WTC11 (cell line): ENCODE results near the gene USP16. TPM values are rescaled to one million over a fixed set of nuclear protein-coding genes. Genes with fewer than 3 reads are reported as not detected.

Source experiments
- ATAC-seq: fragments of 200-7000 bp; cut with Tn5 transposase; 2 replicates; pipeline ENCODE4 v1.10.0; 2021; ENCODE audit warnings: mild to moderate bottlenecking, moderate library complexity
- CTCF ChIA-PET: fragments of 300-600 bp; sonication (Branson Sonifier 250); formaldehyde crosslinking; loops from one replicate; lab custom pipeline; 2021; ENCODE audit warnings: antibody characterized with exemption; lab: Charles Lee
- POLR2A ChIA-PET: fragments of 350-600 bp; sonication (Branson Sonifier 250); formaldehyde crosslinking; loops from one replicate; lab custom pipeline; 2021; ENCODE audit warnings: antibody characterized with exemption; lab: Charles Lee
- DNase-seq: peaks from one replicate; pipeline ENCODE4 v3.0.0; 2021; ENCODE audit warnings: low spot score
- H3K27ac Mint-ChIP-seq: 2 replicates; pipeline ENCODE4 v1.8.0; 2021; ENCODE audit warnings: mixed read lengths
- H3K27me3 Mint-ChIP-seq: 2 replicates; pipeline ENCODE4 v1.8.0; 2021; ENCODE audit warnings: low read depth, mild to moderate bottlenecking, moderate library complexity, mixed read lengths
- H3K36me3 Mint-ChIP-seq: 2 replicates; pipeline ENCODE4 v1.8.0; 2021; ENCODE audit warnings: mixed read lengths
- H3K4me1 Mint-ChIP-seq: 2 replicates; pipeline ENCODE4 v1.8.0; 2022; ENCODE audit warnings: mixed read lengths
- H3K4me3 Mint-ChIP-seq: 2 replicates; pipeline ENCODE4 v1.8.0; 2021; ENCODE audit warnings: mild to moderate bottlenecking, moderate library complexity, mixed read lengths
- H3K9me3 Mint-ChIP-seq: 2 replicates; pipeline ENCODE4 v1.8.0; 2021; ENCODE audit warnings: mixed read lengths
- ATF1 ChIP-seq: sonication (generic); formaldehyde crosslinking; IDR thresholded peaks from 2 replicates; pipeline ENCODE4 v1.8.1; 2023; ENCODE audit warnings: mild to moderate bottlenecking, moderate library complexity, missing genetic modification reagents
- ETV6 ChIP-seq: sonication (generic); formaldehyde crosslinking; IDR thresholded peaks from 2 replicates; pipeline ENCODE4 v1.8.1; 2022; ENCODE audit warnings: mild to moderate bottlenecking, missing genetic modification reagents
- FOXK1 ChIP-seq: sonication (generic); formaldehyde crosslinking; IDR thresholded peaks from 2 replicates; pipeline ENCODE4 v1.8.0; 2022; ENCODE audit warnings: mild to moderate bottlenecking, moderate library complexity, missing genetic modification reagents
- GRHL2 ChIP-seq: fragments of 250-450 bp; sonication (Bioruptor Pico); IDR thresholded peaks from 2 replicates; pipeline ENCODE4 v1.8.0; 2022; ENCODE audit warnings: mild to moderate bottlenecking, moderate library complexity; ENCODE audit not compliant: insufficient replicate concordance, severe bottlenecking
- IRF2 ChIP-seq: sonication (generic); formaldehyde crosslinking; IDR thresholded peaks from 2 replicates; pipeline ENCODE4 v1.8.0; 2022; ENCODE audit warnings: low read depth, missing genetic modification reagents, borderline replicate concordance
- NFATC4 ChIP-seq: fragments of 250-450 bp; sonication (Bioruptor Pico); IDR thresholded peaks from 2 replicates; pipeline ENCODE4 v1.9.0; 2021; ENCODE audit warnings: mild to moderate bottlenecking
- PRRX2 ChIP-seq: fragments of 250-450 bp; sonication (Bioruptor Pico); IDR thresholded peaks from 2 replicates; pipeline ENCODE4 v1.8.0; 2021; ENCODE audit warnings: mild to moderate bottlenecking
- SMAD4 ChIP-seq: sonication (generic); formaldehyde crosslinking; IDR thresholded peaks from 2 replicates; pipeline ENCODE4 v1.8.0; 2022; ENCODE audit warnings: mild to moderate bottlenecking, missing genetic modification reagents
- ZNF317 ChIP-seq: sonication (generic); formaldehyde crosslinking; IDR thresholded peaks from 2 replicates; pipeline ENCODE4 v1.8.1; 2023; ENCODE audit warnings: low read depth, mild to moderate bottlenecking, moderate library complexity, missing genetic modification reagents, borderline replicate concordance
- ZNF396 ChIP-seq: fragments of 250-450 bp; sonication (Bioruptor Pico); IDR thresholded peaks from 2 replicates; pipeline ENCODE4 v1.8.0; 2021; ENCODE audit warnings: mild to moderate bottlenecking, moderate library complexity, borderline replicate concordance
- ZNF423 ChIP-seq: fragments of 250-450 bp; sonication (Bioruptor Pico); IDR thresholded peaks from 2 replicates; pipeline ENCODE4 v2.1.2; 2022; ENCODE audit warnings: mild to moderate bottlenecking, moderate library complexity
- total RNA-seq: library from RNA; stranded (reverse); gene quantifications from 3 replicates; pipeline ENCODE4 v1.2.3, GENCODE V29; 2021
- TF ChIP-seq, protein P1 (sequence below): sonication (generic); formaldehyde crosslinking; IDR thresholded peaks from 2 replicates; pipeline ENCODE4 v1.8.1; 2022; ENCODE audit warnings: low read depth, missing genetic modification reagents, borderline replicate concordance
- TF ChIP-seq, protein P2 (sequence below): sonication (generic); formaldehyde crosslinking; IDR thresholded peaks from 2 replicates; pipeline ENCODE4 v1.8.1; 2022; ENCODE audit warnings: low read depth, mild to moderate bottlenecking, moderate library complexity, missing genetic modification reagents, borderline replicate concordance
- TF ChIP-seq, protein P3 (sequence below): fragments of 250-450 bp; sonication (Bioruptor Pico); IDR thresholded peaks from 2 replicates; pipeline ENCODE4 v1.9.0; 2021; ENCODE audit warnings: mild to moderate bottlenecking, borderline replicate concordance
- TF ChIP-seq, protein P4 (sequence below): sonication (generic); formaldehyde crosslinking; conservative IDR thresholded peaks from 2 replicates; pipeline ENCODE4 v1.8.1; 2023; ENCODE audit warnings: mild to moderate bottlenecking, low read depth, missing genetic modification reagents, moderate library complexity
- TF ChIP-seq, protein P5 (sequence below): fragments of 250-450 bp; sonication (Bioruptor Pico); IDR thresholded peaks from 2 replicates; pipeline ENCODE4 v1.9.0; 2021; ENCODE audit warnings: moderate library complexity, mild to moderate bottlenecking, inconsistent platforms, borderline replicate concordance
- TF ChIP-seq, protein P6 (sequence below): sonication (generic); formaldehyde crosslinking; IDR thresholded peaks from 2 replicates; pipeline ENCODE4 v1.8.1; 2023; ENCODE audit warnings: mild to moderate bottlenecking, missing genetic modification reagents
- TF ChIP-seq, protein P7 (sequence below): sonication (generic); formaldehyde crosslinking; IDR thresholded peaks from 2 replicates; pipeline ENCODE4 v1.8.1; 2023; ENCODE audit warnings: mild to moderate bottlenecking, missing genetic modification reagents, moderate library complexity

Gene USP16
- total RNA-seq, 1 experiment from 2014 or later: 20.8 TPM

DNA sequence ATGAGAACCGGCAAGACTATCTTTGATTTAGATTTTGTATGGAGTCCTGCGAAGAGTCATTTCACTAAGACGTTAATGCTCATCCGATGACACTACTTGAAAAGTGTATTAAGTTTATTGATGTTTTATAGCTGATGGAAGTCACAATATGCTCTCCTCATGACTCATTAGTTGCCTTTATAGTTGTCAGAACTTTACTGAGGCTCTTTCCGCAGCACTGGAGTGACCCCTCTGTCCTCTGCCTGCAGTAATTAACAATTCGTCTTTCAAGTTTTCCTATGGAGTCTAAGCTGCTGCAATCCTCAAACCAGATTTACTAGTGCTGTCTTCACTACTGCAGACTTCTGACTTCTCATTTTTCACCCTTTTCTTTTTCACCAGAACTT, 853 bp downstream of the USP16 start (continued):
- TF ChIP-seq, protein P1, sequence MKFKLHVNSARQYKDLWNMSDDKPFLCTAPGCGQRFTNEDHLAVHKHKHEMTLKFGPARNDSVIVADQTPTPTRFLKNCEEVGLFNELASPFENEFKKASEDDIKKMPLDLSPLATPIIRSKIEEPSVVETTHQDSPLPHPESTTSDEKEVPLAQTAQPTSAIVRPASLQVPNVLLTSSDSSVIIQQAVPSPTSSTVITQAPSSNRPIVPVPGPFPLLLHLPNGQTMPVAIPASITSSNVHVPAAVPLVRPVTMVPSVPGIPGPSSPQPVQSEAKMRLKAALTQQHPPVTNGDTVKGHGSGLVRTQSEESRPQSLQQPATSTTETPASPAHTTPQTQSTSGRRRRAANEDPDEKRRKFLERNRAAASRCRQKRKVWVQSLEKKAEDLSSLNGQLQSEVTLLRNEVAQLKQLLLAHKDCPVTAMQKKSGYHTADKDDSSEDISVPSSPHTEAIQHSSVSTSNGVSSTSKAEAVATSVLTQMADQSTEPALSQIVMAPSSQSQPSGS (CRISPR knock-in tag): no peak
- no peak for TF ChIP-seq IRF2 (CRISPR knock-in tag)
- TF ChIP-seq, protein P2, sequence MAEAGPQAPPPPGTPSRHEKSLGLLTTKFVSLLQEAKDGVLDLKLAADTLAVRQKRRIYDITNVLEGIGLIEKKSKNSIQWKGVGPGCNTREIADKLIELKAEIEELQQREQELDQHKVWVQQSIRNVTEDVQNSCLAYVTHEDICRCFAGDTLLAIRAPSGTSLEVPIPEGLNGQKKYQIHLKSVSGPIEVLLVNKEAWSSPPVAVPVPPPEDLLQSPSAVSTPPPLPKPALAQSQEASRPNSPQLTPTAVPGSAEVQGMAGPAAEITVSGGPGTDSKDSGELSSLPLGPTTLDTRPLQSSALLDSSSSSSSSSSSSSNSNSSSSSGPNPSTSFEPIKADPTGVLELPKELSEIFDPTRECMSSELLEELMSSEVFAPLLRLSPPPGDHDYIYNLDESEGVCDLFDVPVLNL: no peak
- TF ChIP-seq SMAD4 (CRISPR knock-in tag): no peak
- TF ChIP-seq, protein P3, sequence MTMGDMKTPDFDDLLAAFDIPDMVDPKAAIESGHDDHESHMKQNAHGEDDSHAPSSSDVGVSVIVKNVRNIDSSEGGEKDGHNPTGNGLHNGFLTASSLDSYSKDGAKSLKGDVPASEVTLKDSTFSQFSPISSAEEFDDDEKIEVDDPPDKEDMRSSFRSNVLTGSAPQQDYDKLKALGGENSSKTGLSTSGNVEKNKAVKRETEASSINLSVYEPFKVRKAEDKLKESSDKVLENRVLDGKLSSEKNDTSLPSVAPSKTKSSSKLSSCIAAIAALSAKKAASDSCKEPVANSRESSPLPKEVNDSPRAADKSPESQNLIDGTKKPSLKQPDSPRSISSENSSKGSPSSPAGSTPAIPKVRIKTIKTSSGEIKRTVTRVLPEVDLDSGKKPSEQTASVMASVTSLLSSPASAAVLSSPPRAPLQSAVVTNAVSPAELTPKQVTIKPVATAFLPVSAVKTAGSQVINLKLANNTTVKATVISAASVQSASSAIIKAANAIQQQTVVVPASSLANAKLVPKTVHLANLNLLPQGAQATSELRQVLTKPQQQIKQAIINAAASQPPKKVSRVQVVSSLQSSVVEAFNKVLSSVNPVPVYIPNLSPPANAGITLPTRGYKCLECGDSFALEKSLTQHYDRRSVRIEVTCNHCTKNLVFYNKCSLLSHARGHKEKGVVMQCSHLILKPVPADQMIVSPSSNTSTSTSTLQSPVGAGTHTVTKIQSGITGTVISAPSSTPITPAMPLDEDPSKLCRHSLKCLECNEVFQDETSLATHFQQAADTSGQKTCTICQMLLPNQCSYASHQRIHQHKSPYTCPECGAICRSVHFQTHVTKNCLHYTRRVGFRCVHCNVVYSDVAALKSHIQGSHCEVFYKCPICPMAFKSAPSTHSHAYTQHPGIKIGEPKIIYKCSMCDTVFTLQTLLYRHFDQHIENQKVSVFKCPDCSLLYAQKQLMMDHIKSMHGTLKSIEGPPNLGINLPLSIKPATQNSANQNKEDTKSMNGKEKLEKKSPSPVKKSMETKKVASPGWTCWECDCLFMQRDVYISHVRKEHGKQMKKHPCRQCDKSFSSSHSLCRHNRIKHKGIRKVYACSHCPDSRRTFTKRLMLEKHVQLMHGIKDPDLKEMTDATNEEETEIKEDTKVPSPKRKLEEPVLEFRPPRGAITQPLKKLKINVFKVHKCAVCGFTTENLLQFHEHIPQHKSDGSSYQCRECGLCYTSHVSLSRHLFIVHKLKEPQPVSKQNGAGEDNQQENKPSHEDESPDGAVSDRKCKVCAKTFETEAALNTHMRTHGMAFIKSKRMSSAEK (CRISPR knock-in tag): no peak
- TF ChIP-seq, protein P4, sequence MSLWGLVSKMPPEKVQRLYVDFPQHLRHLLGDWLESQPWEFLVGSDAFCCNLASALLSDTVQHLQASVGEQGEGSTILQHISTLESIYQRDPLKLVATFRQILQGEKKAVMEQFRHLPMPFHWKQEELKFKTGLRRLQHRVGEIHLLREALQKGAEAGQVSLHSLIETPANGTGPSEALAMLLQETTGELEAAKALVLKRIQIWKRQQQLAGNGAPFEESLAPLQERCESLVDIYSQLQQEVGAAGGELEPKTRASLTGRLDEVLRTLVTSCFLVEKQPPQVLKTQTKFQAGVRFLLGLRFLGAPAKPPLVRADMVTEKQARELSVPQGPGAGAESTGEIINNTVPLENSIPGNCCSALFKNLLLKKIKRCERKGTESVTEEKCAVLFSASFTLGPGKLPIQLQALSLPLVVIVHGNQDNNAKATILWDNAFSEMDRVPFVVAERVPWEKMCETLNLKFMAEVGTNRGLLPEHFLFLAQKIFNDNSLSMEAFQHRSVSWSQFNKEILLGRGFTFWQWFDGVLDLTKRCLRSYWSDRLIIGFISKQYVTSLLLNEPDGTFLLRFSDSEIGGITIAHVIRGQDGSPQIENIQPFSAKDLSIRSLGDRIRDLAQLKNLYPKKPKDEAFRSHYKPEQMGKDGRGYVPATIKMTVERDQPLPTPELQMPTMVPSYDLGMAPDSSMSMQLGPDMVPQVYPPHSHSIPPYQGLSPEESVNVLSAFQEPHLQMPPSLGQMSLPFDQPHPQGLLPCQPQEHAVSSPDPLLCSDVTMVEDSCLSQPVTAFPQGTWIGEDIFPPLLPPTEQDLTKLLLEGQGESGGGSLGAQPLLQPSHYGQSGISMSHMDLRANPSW (CRISPR knock-in tag): no peak
- TF ChIP-seq, all 79 proteins: peak for 0

DNA sequence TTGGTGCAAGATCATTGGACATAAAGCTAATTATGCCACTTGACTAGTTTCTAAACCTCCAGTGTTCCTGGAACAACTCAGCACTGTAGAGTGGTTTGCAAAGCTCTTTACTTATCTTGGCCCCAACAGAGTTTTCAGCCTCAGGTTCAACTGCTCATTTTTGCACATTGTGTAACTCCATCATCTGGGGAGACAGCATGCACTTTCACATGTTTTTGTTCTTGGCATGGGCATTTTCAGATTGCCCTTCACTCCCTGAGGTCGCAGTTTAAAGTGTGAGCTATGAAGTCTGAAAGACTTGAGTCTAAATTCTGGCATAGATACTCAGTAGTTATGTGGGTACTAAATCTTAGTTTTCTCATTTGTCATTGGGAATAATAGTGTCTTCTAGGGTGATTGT, 5.1 kb downstream of the USP16 start:
- Mint-ChIP-seq H3K27me3 (no peaks in the 10 kb centered on the region), H3K36me3 (peaks cover 40% of the 10 kb centered on the region), H3K4me3 (no peak overlapping the region), H3K9me3 (no peaks in the 10 kb centered on the region), H3K4me1 (peaks cover 11% of the 10 kb centered on the region), H3K27ac (no peak overlapping the region)
- DNase-seq (no peak), ATAC-seq (no peak)
- ChIA-PET CTCF (no interaction called here), POLR2A (no interaction called here)
- TF ChIP-seq ETV6 (CRISPR knock-in tag): no peak
- TF ChIP-seq, protein P5, sequence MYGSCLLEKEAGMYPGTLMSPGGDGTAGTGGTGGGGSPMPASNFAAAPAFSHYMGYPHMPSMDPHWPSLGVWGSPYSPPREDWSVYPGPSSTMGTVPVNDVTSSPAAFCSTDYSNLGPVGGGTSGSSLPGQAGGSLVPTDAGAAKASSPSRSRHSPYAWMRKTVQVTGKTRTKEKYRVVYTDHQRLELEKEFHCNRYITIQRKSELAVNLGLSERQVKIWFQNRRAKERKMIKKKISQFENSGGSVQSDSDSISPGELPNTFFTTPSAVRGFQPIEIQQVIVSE: no peak
- TF ChIP-seq GRHL2: no peak
- no peak for TF ChIP-seq ZNF423 (CRISPR knock-in tag)
- TF ChIP-seq FOXK1 (CRISPR knock-in tag): no peak
- TF ChIP-seq ATF1 (CRISPR knock-in tag): no peak
- TF ChIP-seq, protein P3 (CRISPR knock-in tag): no peak
- TF ChIP-seq, protein P6, sequence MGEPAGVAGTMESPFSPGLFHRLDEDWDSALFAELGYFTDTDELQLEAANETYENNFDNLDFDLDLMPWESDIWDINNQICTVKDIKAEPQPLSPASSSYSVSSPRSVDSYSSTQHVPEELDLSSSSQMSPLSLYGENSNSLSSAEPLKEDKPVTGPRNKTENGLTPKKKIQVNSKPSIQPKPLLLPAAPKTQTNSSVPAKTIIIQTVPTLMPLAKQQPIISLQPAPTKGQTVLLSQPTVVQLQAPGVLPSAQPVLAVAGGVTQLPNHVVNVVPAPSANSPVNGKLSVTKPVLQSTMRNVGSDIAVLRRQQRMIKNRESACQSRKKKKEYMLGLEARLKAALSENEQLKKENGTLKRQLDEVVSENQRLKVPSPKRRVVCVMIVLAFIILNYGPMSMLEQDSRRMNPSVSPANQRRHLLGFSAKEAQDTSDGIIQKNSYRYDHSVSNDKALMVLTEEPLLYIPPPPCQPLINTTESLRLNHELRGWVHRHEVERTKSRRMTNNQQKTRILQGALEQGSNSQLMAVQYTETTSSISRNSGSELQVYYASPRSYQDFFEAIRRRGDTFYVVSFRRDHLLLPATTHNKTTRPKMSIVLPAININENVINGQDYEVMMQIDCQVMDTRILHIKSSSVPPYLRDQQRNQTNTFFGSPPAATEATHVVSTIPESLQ (CRISPR knock-in tag): no peak
- no peak for TF ChIP-seq PRRX2 (CRISPR knock-in tag)
- TF ChIP-seq ZNF317 (CRISPR knock-in tag): no peak
- no peak for TF ChIP-seq NFATC4
- no peak for TF ChIP-seq ZNF396
- TF ChIP-seq, protein P7, sequence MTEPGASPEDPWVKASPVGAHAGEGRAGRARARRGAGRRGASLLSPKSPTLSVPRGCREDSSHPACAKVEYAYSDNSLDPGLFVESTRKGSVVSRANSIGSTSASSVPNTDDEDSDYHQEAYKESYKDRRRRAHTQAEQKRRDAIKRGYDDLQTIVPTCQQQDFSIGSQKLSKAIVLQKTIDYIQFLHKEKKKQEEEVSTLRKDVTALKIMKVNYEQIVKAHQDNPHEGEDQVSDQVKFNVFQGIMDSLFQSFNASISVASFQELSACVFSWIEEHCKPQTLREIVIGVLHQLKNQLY: no peak
